Smooth muscle cell of trachea (primary cell): ENCODE measurements around the gene CDY2A. TPM values are rescaled to one million over a fixed set of nuclear protein-coding genes. Genes with fewer than 3 reads are reported as not detected.

ENCODE experiments used
- total RNA-seq: library from RNA; depleted of rRNA; stranded (reverse); fragments of >200 nt; gene quantifications from 2 replicates; pipeline ENCODE4 v1.2.1, GENCODE V29; 2014

The CDY2A gene
- not detected in 2 replicates for total RNA-seq

GRCh38 chrY:18025487-18025886 is at the start of gene CDY2A:
CDY2A (plus strand) TSS chrY:18025787; CDS start chrY:18026115, 328 bp downstream.

Other genes starting within 250 kb of the CDY2A start
- gene CDY2B, start 145.6 kb upstream of the CDY2A start, total RNA-seq = not detected in 2 replicates